Dermis blood vessel endothelial cell (primary cell): ENCODE results near the gene TBXA2R. TPM values are rescaled to one million over a fixed set of nuclear protein-coding genes. Genes with fewer than 3 reads are reported as not detected.
"Not testable (repeated sequence)": the region's sequence is repeated elsewhere in the genome, so short reads cannot be mapped to it uniquely, and the experiment has no call there.

Source experiments
- DNase-seq: peaks from one replicate; pipeline ENCODE4 v3.0.0; 2010
- total RNA-seq: library from RNA; depleted of rRNA; stranded (reverse); fragments of >200 nt; gene quantifications from 2 replicates; pipeline ENCODE4 v1.2.3, GENCODE V29; 2014

Gene TBXA2R
- total RNA-seq, 1 donor from 2014 or later, result 1.7 TPM

- DNase-seq, result no peak
Observed at GRCh38 chr19:3638208-3639193, 31.8 kb upstream of the TBXA2R start.

GRCh38 chr19:3637621-3638020 is 30.9 kb upstream of the TBXA2R start:
- DNase-seq, result no peak

- no peak for DNase-seq
Observed at GRCh38 chr19:3636962-3637361, 30.3 kb upstream of the TBXA2R start.

GRCh38 chr19:3636506-3636905 is 29.8 kb upstream of the TBXA2R start:
- no peak for DNase-seq

GRCh38 chr19:3634496-3635045 is 27.9 kb upstream of the TBXA2R start:
- no peak for DNase-seq

- DNase-seq, result no peak
Observed at GRCh38 chr19:3633559-3633988, 26.9 kb upstream of the TBXA2R start.

- no peak for DNase-seq
Observed at GRCh38 chr19:3632739-3633558, 26.3 kb upstream of the TBXA2R start.

- no peak for DNase-seq
Observed at GRCh38 chr19:3632098-3632497, 25.4 kb upstream of the TBXA2R start.

GRCh38 chr19:3631053-3631861 is 24.6 kb upstream of the TBXA2R start:
- no peak for DNase-seq

- DNase-seq, result not testable (repeated sequence)
Observed at GRCh38 chr19:3628766-3629165, 22.1 kb upstream of the TBXA2R start.

GRCh38 chr19:3627351-3627723 is 20.7 kb upstream of the TBXA2R start:
- DNase-seq, result no peak

- DNase-seq, result peak; percentile 98
Observed at GRCh38 chr19:3626473-3627350, 20.0 kb upstream of the TBXA2R start, which contains the start of gene CACTIN. Gene CACTIN, minus strand, starts transcription at chr19:3626790. Its CDS starts 28 bp downstream, at chr19:3626762.

GRCh38 chr19:3625996-3626472 is 19.4 kb upstream of the TBXA2R start:
- peak; percentile 23 for DNase-seq

GRCh38 chr19:3623716-3624115 is 17.0 kb upstream of the TBXA2R start:
- DNase-seq, result no peak

- DNase-seq, result no peak
Observed at GRCh38 chr19:3622224-3622623, 15.5 kb upstream of the TBXA2R start.

- DNase-seq, result no peak
Observed at GRCh38 chr19:3621689-3622088, 15.0 kb upstream of the TBXA2R start.

GRCh38 chr19:3620817-3621547 is 14.3 kb upstream of the TBXA2R start:
- DNase-seq, result no peak

GRCh38 chr19:3620145-3620816 is 13.6 kb upstream of the TBXA2R start:
- DNase-seq, result no peak

GRCh38 chr19:3619631-3620012 is 12.9 kb upstream of the TBXA2R start:
- DNase-seq, result no peak
